Body of pancreas (tissue), 4 donors: ENCODE results near the gene ISYNA1.

Experiments
- POLR2A ChIP-seq, 3 donors: fragments of 450-650 bp; IDR thresholded peaks; one replicate each; pipeline ENCODE4 v1.6.1; 2016; ENCODE audit warnings: antibody characterized with exemption in 3 of 3, mild to moderate bottlenecking in 2 of 3
- TF ChIP-seq, protein P1 (sequence below), 7 experiments: fragments of 450-650 bp in 4 of 7; fragments of 200-600 bp in 3 of 7; sonication (generic) in 3 of 7; IDR thresholded peaks; one replicate each; pipeline ENCODE4 v1.5.1; 2016 to 2019; ENCODE audit warnings: antibody characterized with exemption in 7 of 7

DNA sequence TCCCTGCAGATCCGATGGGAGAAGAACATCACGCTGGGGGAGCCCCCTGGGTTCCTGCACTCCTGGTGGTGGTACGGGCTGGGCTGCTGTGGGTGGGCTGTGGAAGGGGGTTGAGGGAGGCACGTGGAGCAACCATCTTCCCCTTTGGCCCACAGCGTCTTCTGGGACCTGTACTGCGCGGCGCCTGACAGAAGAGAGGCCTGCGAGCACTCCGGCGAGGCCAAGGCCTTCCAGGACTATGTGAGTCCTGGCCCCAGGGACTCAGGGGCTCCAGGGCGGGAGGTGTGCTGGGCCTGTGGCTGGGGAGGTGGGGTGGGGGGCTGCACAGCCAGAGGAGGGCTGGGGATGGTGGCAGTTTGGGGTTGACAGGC is 10.2 kb downstream of the ISYNA1 start:
- TF ChIP-seq, protein P1, sequence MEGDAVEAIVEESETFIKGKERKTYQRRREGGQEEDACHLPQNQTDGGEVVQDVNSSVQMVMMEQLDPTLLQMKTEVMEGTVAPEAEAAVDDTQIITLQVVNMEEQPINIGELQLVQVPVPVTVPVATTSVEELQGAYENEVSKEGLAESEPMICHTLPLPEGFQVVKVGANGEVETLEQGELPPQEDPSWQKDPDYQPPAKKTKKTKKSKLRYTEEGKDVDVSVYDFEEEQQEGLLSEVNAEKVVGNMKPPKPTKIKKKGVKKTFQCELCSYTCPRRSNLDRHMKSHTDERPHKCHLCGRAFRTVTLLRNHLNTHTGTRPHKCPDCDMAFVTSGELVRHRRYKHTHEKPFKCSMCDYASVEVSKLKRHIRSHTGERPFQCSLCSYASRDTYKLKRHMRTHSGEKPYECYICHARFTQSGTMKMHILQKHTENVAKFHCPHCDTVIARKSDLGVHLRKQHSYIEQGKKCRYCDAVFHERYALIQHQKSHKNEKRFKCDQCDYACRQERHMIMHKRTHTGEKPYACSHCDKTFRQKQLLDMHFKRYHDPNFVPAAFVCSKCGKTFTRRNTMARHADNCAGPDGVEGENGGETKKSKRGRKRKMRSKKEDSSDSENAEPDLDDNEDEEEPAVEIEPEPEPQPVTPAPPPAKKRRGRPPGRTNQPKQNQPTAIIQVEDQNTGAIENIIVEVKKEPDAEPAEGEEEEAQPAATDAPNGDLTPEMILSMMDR (IDR thresholded peaks at IDR 0.05), result no peak
- no peak for TF ChIP-seq POLR2A (IDR thresholded peaks at IDR 0.05)
